Activated CD4-positive, alpha-beta T cell treated with anti-CD3 and anti-CD28 coated beads, Interleukin-2, amount 10 ng/mL, durations not matched to agents 24 days and 14 days (primary cell): ENCODE data around the gene WIPF1. TPM values are rescaled to one million over a fixed set of nuclear protein-coding genes. Genes with fewer than 3 reads are reported as not detected.
"Not testable (repeated sequence)": the region's sequence is repeated elsewhere in the genome, so short reads cannot be mapped to it uniquely, and the experiment has no call there.

Experiments used
- DNase-seq: peaks from one replicate; pipeline ENCODE4 v3.0.0; 2022
- H3K27ac Mint-ChIP-seq: one replicate; pipeline ENCODE4 v1.8.0; 2022; ENCODE audit warnings: mild to moderate bottlenecking, mixed read lengths
- H3K27me3 Mint-ChIP-seq: one replicate; pipeline ENCODE4 v1.8.0; 2022; ENCODE audit warnings: mixed read lengths
- H3K36me3 Mint-ChIP-seq: one replicate; pipeline ENCODE4 v1.8.0; 2022; ENCODE audit warnings: low read depth, mild to moderate bottlenecking, mixed read lengths
- H3K4me1 Mint-ChIP-seq: one replicate; pipeline ENCODE4 v1.8.0; 2021; ENCODE audit warnings: mixed read lengths
- H3K4me3 Mint-ChIP-seq: one replicate; pipeline ENCODE4 v1.8.0; 2022; ENCODE audit warnings: mild to moderate bottlenecking, moderate library complexity, mixed read lengths
- H3K9me3 Mint-ChIP-seq: one replicate; pipeline ENCODE4 v1.8.0; 2021; ENCODE audit warnings: mixed read lengths
- intact Hi-C: fragments of 100-400 bp; cut with micrococcal nuclease; formaldehyde crosslinking; loops from one replicate; pipeline ENCODE4 v1.15.1; 2023
- total RNA-seq: library from RNA; stranded (reverse); gene quantifications from 2 replicates; pipeline ENCODE4 v1.2.3, GENCODE V29; 2022

Gene WIPF1
- total RNA-seq, 1 donor from 2014 or later, result 280 TPM

- H3K4me3 Mint-ChIP-seq, DNase-seq, intact Hi-C loops, H3K36me3 Mint-ChIP-seq, H3K9me3 Mint-ChIP-seq, H3K27me3 Mint-ChIP-seq, H3K27ac Mint-ChIP-seq: not testable (repeated sequence)
- H3K4me1 Mint-ChIP-seq, result peaks cover 11% of the 10 kb centered on the region
Measured at GRCh38 chr2:174548646-174549045, 49.0 kb downstream of the WIPF1 start.

GRCh38 chr2:174548021-174548420 lies 49.6 kb downstream of the WIPF1 start:
- H3K36me3 Mint-ChIP-seq, H3K9me3 Mint-ChIP-seq, DNase-seq, intact Hi-C loops, H3K27me3 Mint-ChIP-seq, H3K4me3 Mint-ChIP-seq, H3K27ac Mint-ChIP-seq: not testable (repeated sequence)
- H3K4me1 Mint-ChIP-seq, result peaks cover 13% of the 10 kb centered on the region

- H3K27ac Mint-ChIP-seq, result peak overlapping the region; percentile 6
- H3K9me3 Mint-ChIP-seq, result no peaks in the 10 kb centered on the region
- intact Hi-C loops, result loop anchor here (1.0 kb wide), 1 partner anchor 85 kb away; no protein-coding TSS in a partner anchor
- H3K27me3 Mint-ChIP-seq, result no peaks in the 10 kb centered on the region
- DNase-seq, result peak; percentile 82
- peaks cover 1% of the 10 kb centered on the region for H3K36me3 Mint-ChIP-seq
- H3K4me3 Mint-ChIP-seq, result no peak overlapping the region
- H3K4me1 Mint-ChIP-seq, result peaks cover 6% of the 10 kb centered on the region
Measured at GRCh38 chr2:174546519-174547506, 50.8 kb downstream of the WIPF1 start.

GRCh38 chr2:174545240-174545639 lies 52.4 kb downstream of the WIPF1 start:
- no peaks in the 10 kb centered on the region for H3K27me3 Mint-ChIP-seq
- no peaks in the 10 kb centered on the region for H3K36me3 Mint-ChIP-seq
- H3K4me3 Mint-ChIP-seq, result no peak overlapping the region
- intact Hi-C loops, result no loop called here
- H3K4me1 Mint-ChIP-seq, result peaks cover 4% of the 10 kb centered on the region
- no peaks in the 10 kb centered on the region for H3K9me3 Mint-ChIP-seq
- H3K27ac Mint-ChIP-seq, result no peak overlapping the region
- DNase-seq, result no peak

- intact Hi-C loops, result no loop called here
- DNase-seq, result no peak
- Mint-ChIP-seq H3K9me3 (no peaks in the 10 kb centered on the region), H3K27me3 (no peaks in the 10 kb centered on the region), H3K36me3 (no peaks in the 10 kb centered on the region), H3K4me3 (no peak overlapping the region), H3K27ac (no peak overlapping the region), H3K4me1 (peaks cover 4% of the 10 kb centered on the region)
Measured at GRCh38 chr2:174544802-174545201, 52.8 kb downstream of the WIPF1 start.

- no peak overlapping the region for H3K4me3 Mint-ChIP-seq
- no peaks in the 10 kb centered on the region for H3K9me3 Mint-ChIP-seq
- DNase-seq, result no peak
- peaks cover 1% of the 10 kb centered on the region for H3K27me3 Mint-ChIP-seq
- H3K4me1 Mint-ChIP-seq, result peaks cover 7% of the 10 kb centered on the region
- intact Hi-C loops, result no loop called here
- H3K36me3 Mint-ChIP-seq, result no peaks in the 10 kb centered on the region
- no peak overlapping the region for H3K27ac Mint-ChIP-seq
Measured at GRCh38 chr2:174544156-174544555, 53.4 kb downstream of the WIPF1 start.

- no peak for DNase-seq
- H3K9me3 Mint-ChIP-seq, result no peaks in the 10 kb centered on the region
- no peak overlapping the region for H3K27ac Mint-ChIP-seq
- H3K4me3 Mint-ChIP-seq, result no peak overlapping the region
- no peaks in the 10 kb centered on the region for H3K36me3 Mint-ChIP-seq
- peaks cover 4% of the 10 kb centered on the region for H3K27me3 Mint-ChIP-seq
- intact Hi-C loops, result no loop called here
- peaks cover 8% of the 10 kb centered on the region for H3K4me1 Mint-ChIP-seq
Measured at GRCh38 chr2:174540893-174541292, 56.7 kb downstream of the WIPF1 start.

GRCh38 chr2:174535757-174536703 lies 61.6 kb downstream of the WIPF1 start:
- Mint-ChIP-seq H3K9me3 (no peaks in the 10 kb centered on the region), H3K36me3 (no peaks in the 10 kb centered on the region), H3K4me1 (peaks cover 4% of the 10 kb centered on the region), H3K4me3 (no peak overlapping the region), H3K27ac (no peak overlapping the region), H3K27me3 (peaks cover 4% of the 10 kb centered on the region)
- intact Hi-C loops, result no loop called here
- no peak for DNase-seq

GRCh38 chr2:174535083-174535482 lies 62.5 kb downstream of the WIPF1 start:
- peaks cover 4% of the 10 kb centered on the region for H3K27me3 Mint-ChIP-seq
- H3K36me3 Mint-ChIP-seq, result no peaks in the 10 kb centered on the region
- no peaks in the 10 kb centered on the region for H3K9me3 Mint-ChIP-seq
- DNase-seq, result no peak
- H3K27ac Mint-ChIP-seq, result no peak overlapping the region
- H3K4me1 Mint-ChIP-seq, result peaks cover 4% of the 10 kb centered on the region
- intact Hi-C loops, result no loop called here
- no peak overlapping the region for H3K4me3 Mint-ChIP-seq

GRCh38 chr2:174529916-174530315 lies 67.7 kb downstream of the WIPF1 start:
- Mint-ChIP-seq H3K4me1 (peaks cover under 1% of the 10 kb centered on the region), H3K9me3 (peaks cover 5% of the 10 kb centered on the region), H3K4me3 (no peak overlapping the region), H3K36me3 (peaks cover under 1% of the 10 kb centered on the region), H3K27ac (no peak overlapping the region), H3K27me3 (peaks cover 4% of the 10 kb centered on the region)
- intact Hi-C loops, result no loop called here
- no peak for DNase-seq

GRCh38 chr2:174527959-174528358 lies 69.6 kb downstream of the WIPF1 start:
- intact Hi-C loops, result no loop called here
- Mint-ChIP-seq H3K27me3 (peaks cover 4% of the 10 kb centered on the region), H3K36me3 (peaks cover 3% of the 10 kb centered on the region), H3K4me3 (no peak overlapping the region), H3K4me1 (peaks cover 9% of the 10 kb centered on the region), H3K27ac (no peak overlapping the region), H3K9me3 (peaks cover 5% of the 10 kb centered on the region)
- no peak for DNase-seq

- Mint-ChIP-seq H3K9me3 (peaks cover 5% of the 10 kb centered on the region), H3K4me1 (peaks cover 9% of the 10 kb centered on the region), H3K27me3 (peaks cover 4% of the 10 kb centered on the region), H3K27ac (no peak overlapping the region), H3K4me3 (no peak overlapping the region), H3K36me3 (peaks cover 3% of the 10 kb centered on the region)
- no peak for DNase-seq
- intact Hi-C loops, result no loop called here
Measured at GRCh38 chr2:174527101-174527721, 70.4 kb downstream of the WIPF1 start.

GRCh38 chr2:174524527-174524926 lies 73.1 kb downstream of the WIPF1 start:
- Mint-ChIP-seq H3K36me3 (peaks cover 3% of the 10 kb centered on the region), H3K27ac (peak overlapping the region; percentile 6), H3K9me3 (peaks cover 5% of the 10 kb centered on the region), H3K27me3 (peaks cover 14% of the 10 kb centered on the region), H3K4me1 (peaks cover 10% of the 10 kb centered on the region), H3K4me3 (no peak overlapping the region)
- DNase-seq, result no peak
- intact Hi-C loops, result no loop called here
